Stimulated activated CD4-positive, alpha-beta T cell treated with anti-CD3 and anti-CD28 coated beads, TNF-alpha, amount 100 ng/mL, for 24 hours (primary cell): Measurements from ENCODE around the gene COMT.

Experiments used
- DNase-seq, 3 experiments: peaks; one replicate each; pipeline ENCODE4 v3.0.0-alpha.2; 2020; ENCODE audit warnings: low read depth in 3 of 3

Gene COMT

DNA sequence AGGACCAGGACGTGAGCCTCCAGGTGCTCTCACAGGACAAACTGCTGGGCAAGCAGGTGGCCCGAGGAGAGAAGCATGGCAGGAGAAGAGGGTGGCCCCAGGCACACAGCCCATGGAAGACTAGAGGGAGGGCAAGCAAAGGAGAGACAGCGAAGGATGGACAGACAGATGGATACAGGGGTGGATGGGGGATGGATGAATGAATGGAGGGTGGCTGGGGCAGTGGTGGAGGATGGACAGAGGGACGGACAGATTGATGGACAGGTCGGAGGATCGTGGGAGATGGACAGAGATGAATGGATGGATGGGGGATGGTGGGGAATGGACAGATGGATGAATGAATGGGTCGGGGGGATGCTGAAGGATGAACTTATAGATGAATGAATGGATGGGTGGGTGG is 52.4 kb downstream of the COMT start:
- DNase-seq: no peak

DNA sequence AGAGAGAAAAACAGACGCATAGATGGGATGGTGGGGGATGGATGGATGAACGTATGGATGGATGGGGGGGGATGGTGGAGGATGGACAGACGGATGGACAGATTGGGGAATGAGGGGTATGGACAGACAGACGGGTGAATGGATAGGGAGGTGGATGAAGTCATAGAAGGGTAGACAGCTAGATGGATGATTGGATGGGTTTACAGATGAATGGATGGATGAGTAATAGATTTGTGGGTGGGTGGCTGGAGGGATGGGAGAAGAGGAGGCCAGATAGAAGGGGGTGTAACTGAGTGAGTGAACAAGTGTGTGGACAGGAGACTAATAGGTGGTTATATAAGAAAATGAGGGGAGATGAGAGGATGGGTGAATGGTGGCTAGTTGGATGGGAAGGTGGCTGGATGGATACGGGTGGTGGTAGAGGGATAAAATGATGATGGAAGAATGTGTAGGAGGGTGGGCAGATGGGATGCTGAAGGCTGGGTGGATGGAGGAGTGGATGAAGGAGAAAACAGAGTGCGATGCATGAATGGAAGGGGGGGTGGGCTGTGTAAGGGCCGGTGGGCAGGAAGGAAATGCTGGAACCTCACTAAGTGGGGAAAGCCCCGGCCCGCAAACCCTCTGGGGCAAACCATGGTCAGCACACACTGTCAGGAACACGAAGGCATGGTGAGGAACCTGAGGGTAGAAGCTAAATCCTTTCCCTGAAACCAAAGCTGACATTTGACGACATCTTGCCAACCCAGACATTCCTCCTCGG is 53.5 kb downstream of the COMT start:
- no peak for DNase-seq

DNA sequence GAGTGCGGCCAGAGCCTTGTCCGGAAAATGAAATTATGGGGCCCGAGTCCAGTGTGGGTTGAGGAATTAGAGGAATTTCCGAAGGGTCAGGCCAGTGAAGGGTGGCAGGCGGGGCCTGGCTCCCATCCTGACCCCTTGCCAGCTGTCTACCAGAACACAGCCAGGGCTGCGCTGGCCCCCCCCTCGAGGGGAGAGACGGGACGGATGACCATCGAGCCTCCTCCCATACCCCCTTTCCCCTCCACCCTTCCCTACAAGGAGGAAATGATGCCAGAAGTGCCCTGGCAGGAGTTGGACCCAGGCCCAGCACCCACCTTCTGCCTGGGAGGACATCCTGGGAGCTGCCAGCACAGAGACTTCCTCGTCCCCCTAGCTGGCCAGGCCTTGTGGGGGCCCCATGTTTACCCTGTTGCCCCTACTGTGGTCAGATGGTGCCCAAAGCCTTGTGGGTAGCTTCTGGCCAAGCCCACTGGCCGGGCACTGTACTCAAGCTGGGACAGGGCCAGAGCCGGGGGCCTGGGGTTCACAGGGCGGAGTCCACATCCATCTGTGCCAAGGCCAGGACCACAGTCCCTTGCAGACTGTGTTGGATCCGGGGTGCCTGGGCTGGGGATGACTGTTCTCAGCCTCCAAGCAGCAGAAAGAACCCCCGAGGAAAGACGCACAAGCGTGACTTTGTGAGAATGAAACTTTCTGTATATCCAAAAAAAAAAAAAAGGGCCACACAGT is 54.2 kb downstream of the COMT start:
- DNase-seq: no peak

DNA sequence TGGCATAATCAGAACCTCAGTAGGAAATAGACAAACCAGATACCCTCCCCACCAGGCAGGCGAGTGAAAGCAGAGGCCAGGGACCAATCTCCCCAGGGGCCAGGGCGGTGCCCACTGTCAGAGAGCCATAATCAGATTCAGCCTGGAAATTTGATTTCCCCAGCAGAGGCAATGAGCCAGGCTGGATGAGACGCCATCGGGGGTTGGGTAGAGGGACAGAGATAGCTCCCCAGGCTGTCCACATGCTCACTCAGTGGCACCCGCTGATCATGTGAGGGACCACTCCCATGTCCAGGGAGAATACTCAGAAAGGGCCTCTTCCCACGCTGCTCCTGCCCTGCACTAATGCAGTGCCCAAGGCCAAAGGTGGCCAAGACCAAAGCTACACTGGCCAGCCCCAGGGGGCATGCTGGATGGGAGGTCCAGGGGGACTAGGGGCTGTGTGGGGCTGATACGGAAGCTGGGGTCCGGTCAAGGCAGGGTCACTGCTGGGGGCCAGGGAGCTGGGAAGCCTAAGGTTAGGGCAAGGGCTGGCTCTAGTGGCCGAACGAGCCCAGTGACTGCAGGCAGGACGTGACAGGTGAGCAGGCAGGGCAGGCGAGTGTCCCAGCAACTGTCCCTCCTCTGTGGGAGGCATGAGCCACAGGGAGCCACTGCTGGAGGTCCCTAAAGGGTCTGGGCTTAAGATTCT is 55.3 kb downstream of the COMT start:
- DNase-seq: no peak

DNA sequence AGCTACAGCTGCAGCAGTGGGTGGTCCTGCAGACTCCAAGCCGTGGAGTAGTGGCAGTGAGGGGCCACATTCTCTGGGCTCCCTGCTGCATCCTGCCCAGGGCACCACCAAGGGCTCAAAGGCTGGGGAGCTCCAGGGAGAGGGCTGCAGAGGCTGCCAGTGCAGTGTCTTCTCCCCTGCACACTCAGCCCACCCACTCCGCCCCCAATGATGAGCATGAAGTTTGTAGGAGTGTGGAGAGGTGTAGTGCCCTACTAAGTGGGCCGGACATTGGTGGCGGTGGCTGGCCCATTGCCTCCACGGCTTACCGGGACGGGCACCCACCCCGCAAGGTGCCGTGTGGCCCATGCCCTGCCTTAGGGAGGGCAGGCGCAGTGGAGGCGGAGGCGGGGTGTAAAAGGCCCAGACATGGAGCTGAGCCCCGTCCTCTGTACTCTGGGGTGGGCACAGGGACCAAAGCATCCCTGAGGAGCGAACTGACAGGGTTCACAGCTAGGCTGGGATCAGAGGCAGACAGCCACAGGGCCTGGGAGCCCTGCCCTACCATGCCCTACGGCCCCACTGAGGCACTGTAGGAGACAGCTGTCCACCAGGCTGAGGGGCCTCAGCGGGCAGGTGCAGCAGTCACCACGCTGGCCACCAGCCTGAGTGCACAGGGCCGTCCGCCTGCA is 56.1 kb downstream of the COMT start:
- no peak for DNase-seq

DNA sequence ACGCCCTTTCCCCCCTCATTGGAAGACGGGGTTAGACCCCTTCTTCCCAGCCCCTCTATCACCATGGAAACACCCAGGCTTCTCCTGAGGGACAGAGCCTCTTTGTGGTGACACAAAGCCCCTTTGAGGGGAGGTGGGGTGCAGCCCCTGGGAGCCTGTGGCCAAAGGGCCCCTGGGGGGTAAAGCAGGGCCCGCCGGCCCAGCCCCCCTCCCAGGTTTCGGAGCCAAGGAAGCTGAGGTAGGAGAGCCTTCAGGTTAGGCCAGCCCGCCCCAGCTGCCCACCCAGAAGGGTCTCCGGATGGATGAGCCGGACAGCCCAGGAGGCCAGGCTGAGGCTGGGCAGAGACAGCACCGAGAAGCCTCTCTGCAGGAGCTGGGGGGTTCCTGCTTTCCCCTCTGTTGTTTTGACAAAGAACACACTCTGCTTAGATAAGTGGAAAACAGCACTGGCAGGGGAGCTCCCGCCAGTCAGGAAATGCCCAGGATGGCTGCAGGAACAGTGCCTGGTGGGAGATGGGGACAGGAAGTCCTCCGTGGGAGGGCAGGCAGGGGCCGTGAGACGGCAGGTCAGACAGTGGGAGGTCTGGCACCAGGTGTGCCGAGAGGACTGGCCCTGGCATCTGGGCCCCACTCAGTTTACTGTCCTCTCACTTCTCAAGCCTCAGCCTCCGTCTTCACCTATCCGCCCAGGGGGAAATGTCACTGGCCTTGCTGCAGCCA is 56.8 kb downstream of the COMT start:
- DNase-seq: no peak

DNA sequence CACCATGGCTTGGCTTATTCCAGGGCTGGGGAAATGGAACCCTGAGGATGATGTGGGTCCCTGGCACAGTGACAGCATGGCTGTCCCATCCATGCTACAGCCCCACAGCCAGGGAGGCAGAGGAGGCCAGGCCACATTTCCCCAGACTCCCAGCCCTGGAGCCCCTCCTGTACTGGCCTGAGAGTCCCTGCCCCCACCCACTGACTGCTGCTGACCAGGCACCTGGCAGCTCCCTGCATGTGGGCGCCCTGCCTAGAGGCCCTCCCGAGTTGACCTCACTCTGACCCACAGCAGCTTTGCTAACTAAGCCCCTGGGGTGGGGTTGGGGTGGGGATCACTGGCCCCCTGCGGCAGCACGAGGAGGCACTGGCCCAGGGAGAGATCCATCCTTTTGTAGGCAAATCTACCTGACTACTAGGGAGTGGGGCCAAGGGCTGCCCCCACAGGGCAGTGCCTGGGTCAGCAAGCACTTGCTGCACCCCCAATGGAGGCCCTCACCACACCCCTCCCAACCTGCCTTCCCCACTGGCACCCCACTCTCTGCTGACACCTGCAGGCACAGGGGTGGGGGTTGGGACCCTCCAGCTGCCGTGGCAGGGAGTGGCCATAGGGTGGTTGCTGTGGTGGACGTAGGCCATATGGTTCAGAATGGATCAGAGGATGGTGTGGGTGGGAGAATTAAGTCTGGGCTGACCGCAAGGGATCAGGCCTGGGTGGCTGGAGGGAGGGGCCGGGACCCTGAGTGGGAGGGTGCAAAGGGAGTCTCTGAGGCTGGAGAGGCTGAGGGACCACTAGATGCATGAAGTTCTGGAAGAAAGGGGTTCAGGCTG is 57.6 kb downstream of the COMT start:
- no peak for DNase-seq

DNA sequence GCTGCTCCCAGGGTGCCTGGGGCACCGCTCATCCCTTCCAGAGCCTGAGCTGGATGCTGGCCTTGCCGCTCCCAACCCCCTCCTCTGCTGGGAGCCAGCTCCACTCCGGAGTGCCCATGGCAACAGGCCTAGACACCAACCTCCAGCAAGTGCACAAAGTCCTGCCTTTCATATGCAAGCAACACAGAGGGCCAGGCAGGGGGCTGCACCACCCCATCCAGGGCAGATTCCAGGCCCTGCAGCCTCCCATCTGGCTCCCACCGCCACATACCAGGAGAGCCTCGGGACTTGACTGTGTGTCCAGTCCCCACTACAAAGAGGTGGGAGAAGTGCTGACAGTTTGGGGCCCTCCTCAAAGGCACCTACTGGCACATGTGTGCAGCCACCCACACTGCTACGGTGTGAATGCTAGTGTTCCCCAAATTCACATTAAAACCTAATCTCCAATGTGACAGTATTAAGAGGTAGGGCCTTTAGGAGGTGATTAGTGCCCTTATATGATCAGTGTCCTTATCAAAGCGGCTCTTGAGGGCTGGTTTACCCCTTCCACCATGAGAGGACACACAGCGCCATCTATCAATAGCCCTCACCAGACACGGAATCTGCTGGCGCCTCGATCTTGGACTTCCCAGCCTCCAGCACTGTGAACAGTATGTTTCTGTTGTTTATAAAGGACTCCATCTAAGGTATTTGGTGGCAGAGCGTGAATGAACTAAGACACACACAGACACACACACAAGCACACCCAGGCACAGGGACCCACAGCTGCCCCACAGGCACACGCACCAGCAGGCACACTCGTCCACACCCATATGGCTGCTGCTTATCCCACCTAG is 58.9 kb downstream of the COMT start:
- no peak for DNase-seq

DNA sequence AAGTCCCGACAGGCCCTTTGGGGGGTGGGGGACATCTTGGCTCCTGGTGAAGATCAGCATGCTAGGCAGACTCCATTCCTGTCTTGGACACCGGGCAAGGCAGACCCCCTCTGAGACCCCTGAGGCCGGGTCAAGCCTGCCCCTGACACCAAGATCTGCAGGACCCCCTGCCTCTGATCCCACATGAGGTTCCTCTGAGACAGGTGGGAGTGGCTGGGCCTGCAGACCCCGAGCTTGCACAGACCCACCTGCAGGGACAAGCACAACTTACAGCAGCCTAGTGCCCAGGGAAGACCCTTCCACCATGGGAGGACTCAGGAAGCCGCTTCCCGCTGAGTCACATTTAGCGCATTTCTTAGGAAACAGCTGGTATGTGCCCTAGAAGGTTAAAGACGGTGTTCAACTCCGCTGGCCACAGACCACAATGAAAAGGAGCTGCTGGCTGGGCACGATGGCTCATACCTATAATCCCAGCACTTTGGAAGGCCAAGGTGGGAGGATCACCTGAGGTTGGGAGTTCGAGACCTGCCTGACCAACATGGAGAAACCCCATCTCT is 59.6 kb downstream of the COMT start:
- DNase-seq: no peak

DNA sequence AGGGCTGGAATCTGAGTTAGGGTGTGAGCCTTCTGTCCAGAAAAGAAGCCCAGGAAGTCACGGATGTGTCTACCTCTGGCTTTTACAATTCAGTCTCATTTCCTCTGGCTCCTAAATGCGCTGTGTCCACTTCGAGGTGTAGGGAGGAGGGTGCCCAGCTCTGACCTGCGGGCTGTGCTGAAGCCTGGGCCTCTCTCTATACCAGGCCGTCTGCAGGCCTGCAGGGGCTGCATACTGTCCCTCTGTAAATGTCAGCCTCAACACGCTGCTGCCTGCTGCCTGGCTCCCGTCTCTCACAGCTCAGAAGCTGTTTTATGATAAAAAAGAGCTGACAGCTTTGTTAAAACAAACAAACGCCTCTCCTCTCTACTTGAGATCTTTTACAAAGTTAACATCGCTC is 60.6 kb downstream of the COMT start:
- no peak for DNase-seq

DNA sequence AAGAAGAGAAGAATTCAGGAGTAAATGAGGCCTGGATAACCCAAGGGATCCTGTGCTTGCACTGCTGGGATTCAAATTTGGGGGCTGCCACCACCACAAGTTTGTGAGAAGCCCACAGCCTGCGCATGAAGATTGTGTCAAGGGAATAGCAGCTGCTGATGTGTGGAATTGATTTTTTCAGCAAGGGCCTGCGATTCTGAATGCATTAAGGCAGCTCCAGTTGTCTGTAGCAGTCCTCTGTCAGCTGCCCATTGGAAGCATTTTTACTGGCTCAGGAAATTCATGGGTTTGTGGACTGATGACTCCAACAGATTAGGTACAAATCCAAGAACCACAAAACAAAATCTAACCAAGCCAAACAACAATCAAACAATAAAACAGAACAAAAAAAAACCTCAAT is 61.1 kb downstream of the COMT start:
- no peak for DNase-seq

DNA sequence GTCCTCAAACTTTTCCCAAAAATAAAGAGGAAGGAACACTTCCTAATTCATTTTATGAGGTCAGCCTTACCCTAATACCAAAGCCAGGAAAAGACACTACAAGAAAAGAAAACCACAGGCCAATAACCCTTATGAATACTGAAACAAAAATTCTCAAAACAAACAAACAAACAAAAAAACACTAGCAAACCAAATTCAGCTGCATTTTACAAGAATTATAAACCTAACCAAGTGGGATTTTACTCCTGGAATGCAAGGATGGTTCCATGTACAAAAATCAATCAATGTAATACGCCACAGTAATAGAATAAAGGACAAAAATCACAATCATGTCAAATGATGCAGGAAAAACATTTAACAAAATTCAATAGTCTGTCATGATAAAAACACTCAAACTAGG is 61.7 kb downstream of the COMT start:
- DNase-seq: no peak

DNA sequence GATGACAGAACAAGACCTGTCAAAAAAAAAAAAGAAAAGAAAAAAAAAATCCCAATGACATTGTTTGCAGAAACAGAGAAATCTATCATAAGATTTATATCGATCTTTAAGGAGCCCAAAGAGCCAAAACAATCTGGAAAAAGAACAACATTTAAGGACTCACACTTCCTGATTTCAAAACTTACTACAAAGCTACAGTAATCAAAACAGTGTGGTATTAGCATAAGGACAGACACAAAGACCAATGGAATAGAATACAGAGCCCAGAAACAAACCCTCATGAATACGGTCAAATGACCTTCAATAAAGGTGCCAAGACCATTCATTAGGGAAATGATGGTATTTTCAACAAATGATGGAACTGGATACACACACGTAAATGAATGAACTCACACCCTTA is 62.9 kb downstream of the COMT start:
- DNase-seq: no peak

DNA sequence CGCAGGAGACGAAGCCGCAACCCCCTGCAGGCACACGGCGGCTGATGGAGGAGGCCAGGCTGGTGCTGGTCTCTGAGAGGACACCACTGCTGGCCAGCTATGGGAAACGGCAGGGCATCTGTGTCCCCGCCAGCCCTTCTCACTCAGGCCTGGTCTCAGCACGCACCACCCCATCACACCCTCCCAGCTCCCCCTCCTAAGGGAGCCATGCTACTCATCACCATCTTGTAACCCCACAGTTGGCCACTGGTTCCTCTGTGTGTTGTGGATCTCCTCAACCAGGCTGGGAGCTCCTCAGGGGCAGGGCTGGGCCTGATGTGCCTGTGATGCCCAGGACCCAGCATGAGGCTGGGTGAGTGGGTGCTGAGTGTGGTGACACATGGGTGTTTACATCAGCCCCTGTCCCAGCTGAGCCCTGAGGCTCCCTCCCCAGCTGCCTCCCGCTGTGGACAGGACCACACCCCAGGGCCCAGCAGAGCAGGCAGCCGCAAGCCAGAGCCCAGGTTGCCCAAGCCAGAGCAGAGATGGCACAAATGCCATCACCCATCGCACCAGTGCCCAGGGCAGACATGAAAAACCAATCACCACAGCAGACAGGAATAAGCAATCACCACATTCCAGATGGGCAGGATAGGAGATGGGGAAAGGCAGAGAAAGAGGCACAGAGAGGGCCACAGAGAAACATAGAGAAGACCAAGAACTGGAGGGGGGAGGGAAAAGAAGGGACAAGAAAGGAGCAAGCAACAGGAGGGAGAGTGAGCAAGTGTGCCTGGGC is 66.8 kb downstream of the COMT start:
- no peak for DNase-seq

DNA sequence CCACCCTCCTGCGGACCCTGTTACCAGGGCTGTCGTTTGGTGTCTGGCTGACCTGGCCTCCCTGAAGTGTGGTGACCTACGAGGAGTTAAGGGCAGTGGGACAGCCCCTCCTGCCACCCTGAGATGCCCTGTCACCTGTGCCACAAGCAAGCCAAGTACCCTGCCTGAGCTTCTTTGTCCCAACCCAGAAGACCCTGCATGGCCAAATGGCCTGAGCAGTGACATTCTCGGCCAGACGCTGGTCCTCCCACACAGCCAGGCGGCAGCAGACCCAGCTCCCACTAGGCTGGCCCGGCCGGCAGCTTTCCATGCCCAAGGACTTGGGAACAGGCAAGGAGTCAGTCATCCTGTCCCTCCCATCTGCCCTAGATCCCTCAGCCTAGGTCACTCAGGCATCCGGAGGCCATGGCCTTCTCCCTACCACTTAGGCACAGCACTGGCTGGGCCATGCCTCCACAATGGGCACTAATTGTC is 67.5 kb downstream of the COMT start:
- DNase-seq: no peak

DNA sequence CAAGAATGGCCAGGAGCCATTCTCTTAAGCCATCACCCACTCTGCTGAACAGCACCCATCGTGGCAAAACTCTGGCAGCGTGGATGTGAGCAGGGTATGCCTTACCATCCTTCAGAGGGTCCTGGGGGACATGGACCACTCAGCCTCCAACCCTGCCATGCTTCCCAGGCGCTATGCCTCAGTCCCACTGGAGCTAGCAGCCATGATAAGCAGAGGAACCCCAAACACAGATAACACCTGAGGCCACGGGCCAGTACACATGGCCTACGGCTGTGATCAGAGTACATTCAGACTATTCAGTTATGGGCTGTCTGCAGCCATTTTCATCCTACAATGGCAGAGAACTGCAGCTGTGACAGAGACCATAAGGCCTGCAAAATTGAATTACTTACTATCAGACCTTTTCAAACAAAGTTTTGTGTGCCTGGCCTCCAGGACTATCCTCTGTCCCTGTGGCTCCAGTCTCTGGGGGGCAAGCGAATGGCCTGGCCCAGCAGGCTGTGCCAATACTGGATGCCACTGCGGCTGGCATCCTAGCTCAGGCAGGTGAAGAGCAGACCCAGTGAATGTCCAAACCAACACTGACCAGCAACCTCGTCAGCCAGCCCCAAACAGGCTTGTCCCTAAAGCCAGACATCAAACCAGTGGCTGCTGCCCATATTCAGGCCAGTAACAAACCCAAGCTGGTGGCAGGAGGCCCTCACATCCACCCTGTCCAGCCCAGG is 68.2 kb downstream of the COMT start:
- DNase-seq: no peak

DNA sequence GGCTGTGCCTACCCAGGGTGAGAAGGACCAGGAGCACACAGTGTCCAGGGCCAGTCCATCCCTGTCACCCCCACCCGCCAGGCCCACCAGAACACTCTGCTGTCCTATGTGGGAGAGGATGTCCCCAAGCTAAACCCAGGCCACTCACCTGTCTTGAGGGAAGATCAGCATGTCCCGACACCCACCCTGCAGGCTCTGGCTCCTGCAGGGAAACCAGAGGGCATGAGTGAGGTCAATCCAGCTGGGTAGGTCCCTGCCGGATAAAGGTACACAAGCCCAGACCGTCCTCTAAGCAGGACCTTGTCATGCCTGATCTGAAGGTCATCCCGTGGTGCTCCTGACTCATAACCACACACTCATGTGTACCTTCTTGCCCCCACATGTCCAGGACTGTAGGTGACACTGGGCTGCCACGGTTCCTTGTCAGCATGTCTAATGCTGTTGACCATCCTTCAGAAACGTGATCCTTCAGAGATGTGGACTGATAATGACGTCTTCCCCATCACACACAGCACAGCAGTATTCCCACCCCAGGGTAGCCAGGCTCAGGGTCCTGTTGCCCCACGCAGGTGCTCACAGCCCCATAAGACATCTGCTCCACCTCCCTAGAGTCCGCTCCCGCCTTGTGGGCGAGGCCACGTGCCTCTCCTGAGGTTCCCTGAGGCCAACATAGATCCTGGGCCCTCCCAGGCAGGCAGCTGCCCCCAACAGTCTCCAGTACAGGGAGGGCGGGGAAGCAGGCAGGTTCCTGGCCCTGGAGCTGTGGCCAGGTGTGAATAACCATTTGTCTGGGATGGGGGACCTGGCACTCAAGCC is 68.9 kb downstream of the COMT start:
- no peak for DNase-seq
